ENCODE results near the gene PCYT2. TPM values are rescaled to one million over a fixed set of nuclear protein-coding genes. Genes with fewer than 3 reads are reported as not detected.
A peak's percentile ranks its signal among the peaks of the same experiment; 100 is the strongest.

Gene PCYT2
- total and polyA plus RNA-seq, 9 of the 15 experiments (the other 6 are each of a cell fraction or from before 2014, with no cell fraction given), result 0.92 to 134 (median 82.5) TPM

DNA sequence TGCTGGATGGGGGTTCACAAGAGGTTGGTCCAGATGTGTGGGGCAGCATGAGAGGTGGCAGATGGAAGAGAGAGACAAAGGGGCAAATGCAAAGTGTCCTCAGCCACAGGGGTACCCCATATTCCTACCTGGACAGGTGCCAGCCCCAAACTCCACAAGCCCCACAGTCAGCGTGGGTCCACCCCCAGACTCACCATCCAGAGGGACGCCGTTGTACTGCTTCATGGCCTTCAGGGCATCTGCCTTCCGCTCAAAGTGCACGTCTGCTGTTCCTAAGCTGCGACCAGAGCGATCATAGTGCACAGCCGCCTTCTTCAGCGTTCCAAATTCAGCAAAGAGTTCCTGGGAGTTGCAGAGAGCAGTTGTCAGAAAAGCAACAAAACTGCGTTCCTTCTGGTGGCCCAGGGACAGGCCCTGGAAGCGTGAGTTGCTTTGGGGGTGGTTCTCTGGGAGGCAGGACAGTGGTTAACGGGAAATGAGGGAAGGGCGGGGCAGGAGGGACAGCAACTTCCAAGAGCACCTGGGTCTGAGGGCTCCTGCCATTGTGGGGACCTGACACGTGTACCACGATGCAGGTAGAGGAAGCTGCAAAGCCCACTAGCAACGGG lies 22.1 kb downstream of the PCYT2 start:
- no peak overlapping the region for H3K4me3 ChIP-seq
- WGBS (ENCODE audit: insufficient coverage, low coverage, missing lambda C conversion rate), result 95% methylated on average over 16 of the region's 16 CpGs
- peak overlapping the region; percentile 89 to 96; a peak in 3 of 4 replicates for H3K9ac ChIP-seq (ENCODE audit: insufficient read depth in 1 of 2, low read depth in 2 of 2, low read length in 2 of 2)
- ChIA-PET POLR2A (interaction anchor here (0.7 to 10.5 kb wide), 5 partner anchors 14 to 186 kb away, joined by 3 to 85 read pairs (median 3); partner anchors contain the start of gene MRPL12), CTCF (ENCODE audit: low intra/inter-chr PET ratio) (no interaction called here)
- intact Hi-C loops (cut with micrococcal nuclease), result no loop called here
- 0 out of 2 replicates have a peak overlapping the region, but pooled peaks have one; percentile 91 for H3K4me2 ChIP-seq (ENCODE audit: insufficient read depth, low read length)
- in situ Hi-C loops (cut with MboI), result no loop called here
- peak overlapping the region; percentile 97; the same call in 1 of the 3 replicates for H3K27ac ChIP-seq (ENCODE audit: extremely low read depth, low read depth, low read length)
- peaks cover 5% of the 10 kb centered on the region for H3K9me1 ChIP-seq (ENCODE audit: control insufficient read depth, insufficient read depth, low read length)
- no peaks in the 10 kb centered on the region for H3K9me3 ChIP-seq (replicated peaks; ENCODE audit: control insufficient read depth, insufficient read depth, low read depth, low read length)
- H2AFZ ChIP-seq (ENCODE audit: low read depth, low read length), result no peak overlapping the region
- TF ChIP-seq ZC3H4 (CRISPR knock-in tag; IDR thresholded peaks at IDR 0.05; ENCODE audit: borderline replicate concordance), result peak; percentile 77; the same call in 1 of the 2 replicates
- 0 out of 2 replicates have a peak, but pooled peaks have one; percentile 14 for TF ChIP-seq POLR2G (IDR thresholded peaks at IDR 0.05; ENCODE audit: low read depth, low read length)
- peak; percentile 65 for TF ChIP-seq RBFOX2 (IDR thresholded peaks at IDR 0.05; ENCODE audit: low read depth, low read length)
- no peak for TF ChIP-seq MIER1 (IDR thresholded peaks at IDR 0.05; ENCODE audit: low read depth)
- TF ChIP-seq NFIC (IDR thresholded peaks at IDR 0.05), result peak; percentile 43
- no peak for TF ChIP-seq ZFPM2 (CRISPR knock-in tag; IDR thresholded peaks at IDR 0.05)
- peak; percentile 19; the same call in 1 of the 2 replicates for TF ChIP-seq ZFX (CRISPR knock-in tag; IDR thresholded peaks at IDR 0.05)
- DNase-seq (ENCODE audit: extremely low read depth in 1 of 4, low spot score in 3 of 4), result peak in 1 of 4 experiments; percentile 10
- peaks cover 12 to 49% of the 10 kb centered on the region in 2 experiments; a peak in 4 of 5 replicates for H3K4me1 ChIP-seq (replicated peaks in 1 of 2; ENCODE audit: control insufficient read depth in 2 of 2, insufficient read depth in 2 of 2, low read length in 2 of 2)
- no peak for ATAC-seq
- BruUV-seq (replicated peaks), result no TSS peak
- peaks cover 78% of the 10 kb centered on the region for H3K79me2 ChIP-seq (ENCODE audit: control insufficient read depth, insufficient read depth, low read length)
- no peaks in the 10 kb centered on the region for H3K27me3 ChIP-seq (ENCODE audit: control insufficient read depth in 2 of 2, insufficient read depth in 2 of 2, low read length in 2 of 2)
- no peak for FAIRE-seq
- H3K36me3 ChIP-seq (ENCODE audit: control insufficient read depth, insufficient read depth, low read length), result peaks cover 74% of the 10 kb centered on the region
- 0 out of 2 replicates have a peak, but pooled peaks cover 4% of the 10 kb centered on the region for H4K20me1 ChIP-seq (replicated peaks; ENCODE audit: control insufficient read depth, insufficient read depth, low read length)
